Subcutaneous preadipocyte (primary cell): ENCODE results near the gene MAN1A2. TPM values are rescaled to one million over a fixed set of nuclear protein-coding genes. Genes with fewer than 3 reads are reported as not detected.

ENCODE experiments used
- total RNA-seq: library from RNA; depleted of rRNA; stranded (reverse); fragments of >200 nt; gene quantifications from 2 replicates; pipeline ENCODE4 v1.2.3, GENCODE V29; 2012

MAN1A2 gene
- 34.9 and 50.2 TPM in 2 replicates for total RNA-seq

GRCh38 chr1:117367046-117368025 is at the start of gene MAN1A2:
TSS of gene MAN1A2 (plus strand) at chr1:117367449. CDS start at chr1:117368184, 735 bp downstream.

Other genes starting within 250 kb of the MAN1A2 start
- gene TRIM45, start 245.7 kb upstream of the MAN1A2 start, total RNA-seq: 0.73 and 1.4 TPM in 2 replicates
- not detected in 2 replicates for gene VTCN1, start 156.5 kb upstream of the MAN1A2 start, total RNA-seq
- gene TENT5C, start 238.6 kb downstream of the MAN1A2 start, total RNA-seq: not detected in 2 replicates